HG03097 (cell line): ENCODE results near the gene CLEC2D.
A peak's percentile ranks its signal among the peaks of the same experiment; 100 is the strongest.
"Not testable (repeated sequence)": the region's sequence is repeated elsewhere in the genome, so short reads cannot be mapped to it uniquely, and the experiment has no call there.

Source experiments
- ATAC-seq: cut with Tn5 transposase; IDR thresholded peaks from one replicate; pipeline ENCODE4 v1.9.1; 2021; ENCODE audit not compliant: unreplicated experiment, low FRiP score

Gene CLEC2D, protein sequence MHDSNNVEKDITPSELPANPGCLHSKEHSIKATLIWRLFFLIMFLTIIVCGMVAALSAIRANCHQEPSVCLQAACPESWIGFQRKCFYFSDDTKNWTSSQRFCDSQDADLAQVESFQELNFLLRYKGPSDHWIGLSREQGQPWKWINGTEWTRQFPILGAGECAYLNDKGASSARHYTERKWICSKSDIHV

GRCh38 chr12:9669534-9669933 is at the start of gene CLEC2D:
Gene CLEC2D (plus strand): TSS chr12:9669713. CDS start chr12:9669735, 22 bp downstream.
- ATAC-seq, result peak; percentile 39

GRCh38 chr12:9625019-9625418 is 44.5 kb upstream of the CLEC2D start:
- no peak for ATAC-seq

DNA sequence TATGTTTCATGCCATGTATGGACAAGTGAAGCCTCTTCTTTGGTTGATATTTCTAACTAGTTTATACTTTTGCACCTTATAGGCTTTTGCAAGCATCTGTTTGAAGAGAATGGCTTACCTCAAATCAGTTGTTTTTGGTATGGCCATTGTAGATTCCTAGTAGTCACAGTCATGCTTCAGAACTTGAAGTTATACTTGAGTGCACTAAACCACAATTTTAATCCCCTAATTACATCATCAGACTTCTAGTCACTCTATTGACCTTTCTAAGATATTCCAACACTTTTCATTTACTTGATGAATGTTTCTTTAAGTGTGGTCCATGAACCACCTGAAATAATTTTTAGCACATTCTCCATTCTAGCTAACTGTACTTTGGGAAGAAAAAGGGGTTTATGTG is 43.2 kb upstream of the CLEC2D start:
- ATAC-seq, result no peak

DNA sequence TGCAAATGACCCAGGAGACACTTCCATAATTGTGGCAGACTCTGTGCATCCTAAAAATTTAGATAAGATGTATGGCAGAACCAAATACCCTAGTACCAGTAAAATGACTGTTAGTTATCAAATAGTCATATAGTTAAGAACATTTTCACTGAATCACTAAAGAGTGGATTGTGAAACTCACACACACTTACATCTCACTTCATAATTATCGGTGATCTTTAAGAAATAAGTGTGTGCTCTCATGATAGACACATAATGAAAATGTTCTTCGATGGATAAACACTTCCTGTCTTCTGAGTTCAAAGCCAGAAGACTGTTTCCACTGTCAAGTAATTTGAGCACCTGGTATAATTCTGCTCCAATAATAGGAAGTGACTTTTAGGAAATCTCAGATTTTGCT is 42.7 kb upstream of the CLEC2D start:
- ATAC-seq, result no peak

DNA sequence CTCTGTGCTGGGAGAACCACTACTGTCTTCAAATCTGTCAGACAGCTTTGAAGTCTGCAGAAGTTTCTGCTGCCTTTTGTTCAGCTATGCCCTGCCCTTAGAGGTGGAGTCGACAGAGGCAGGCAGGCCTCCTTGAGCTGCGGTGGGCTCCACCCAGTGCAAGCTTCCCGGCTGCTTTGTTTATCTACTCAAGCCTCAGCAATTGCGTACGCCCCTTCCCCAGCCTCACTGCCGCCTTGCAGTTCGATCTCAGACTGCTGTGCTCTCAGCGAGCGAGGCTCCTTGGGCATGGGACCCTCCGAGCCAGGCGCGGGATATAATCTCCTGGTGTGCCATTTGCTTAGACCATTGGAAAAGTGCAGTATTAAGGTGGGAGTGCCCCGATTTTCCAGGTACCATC is 36.7 kb upstream of the CLEC2D start:
- no peak for ATAC-seq

GRCh38 chr12:9634177-9634803 is 35.2 kb upstream of the CLEC2D start:
- no peak for ATAC-seq

GRCh38 chr12:9634969-9635754 is 34.4 kb upstream of the CLEC2D start:
- no peak for ATAC-seq

- ATAC-seq, result no peak
Observed at GRCh38 chr12:9636150-9636850, 33.2 kb upstream of the CLEC2D start.

DNA sequence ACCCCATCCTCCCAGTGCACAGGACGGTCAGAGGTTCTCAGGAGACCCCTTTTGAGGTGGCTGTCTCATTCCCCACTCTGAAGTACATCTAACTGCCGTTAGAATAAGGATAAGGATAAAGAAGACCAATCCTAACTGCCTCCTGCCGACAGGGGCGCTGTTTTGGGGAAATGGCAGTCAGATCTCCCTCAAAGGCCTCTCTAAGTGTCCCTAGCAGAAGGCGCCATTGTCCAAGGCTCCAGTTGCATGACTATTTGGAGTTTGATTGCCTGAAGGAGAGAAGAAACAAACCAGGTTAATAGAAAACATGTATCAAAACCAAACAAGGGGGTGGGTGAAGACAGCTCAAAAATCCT is 32.7 kb upstream of the CLEC2D start:
- ATAC-seq, result no peak

- no peak for ATAC-seq
Observed at GRCh38 chr12:9640024-9640423, 29.5 kb upstream of the CLEC2D start.

DNA sequence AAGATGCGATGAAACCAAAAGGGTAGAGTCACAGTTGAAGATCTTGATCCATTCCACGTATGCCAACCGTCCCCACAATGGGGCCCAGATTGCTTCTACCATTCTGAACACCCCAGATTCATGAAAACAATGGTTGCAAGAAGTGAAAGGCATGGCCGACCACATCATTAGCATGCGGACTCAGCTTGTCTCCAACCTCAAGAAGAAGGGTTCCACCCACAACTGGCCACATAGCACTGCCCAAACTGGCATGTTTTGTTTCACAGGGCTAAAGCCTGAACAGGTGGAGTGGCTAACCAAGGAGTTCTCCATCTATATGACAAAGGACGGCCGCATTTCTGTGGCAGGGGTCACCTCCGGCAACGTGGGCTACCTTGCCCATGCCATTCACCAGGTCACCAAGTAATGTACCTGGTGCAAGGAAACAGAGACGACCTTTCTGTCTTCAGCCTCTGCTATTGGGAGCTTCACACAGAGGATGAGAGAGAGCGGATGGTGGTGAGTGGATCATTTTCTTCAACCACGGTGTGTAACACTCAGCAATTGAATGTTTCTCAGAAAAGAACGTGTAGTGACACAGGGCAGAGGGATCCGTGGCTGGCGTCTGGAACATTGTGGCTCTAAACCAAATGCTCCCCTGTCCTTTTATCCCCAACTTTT is 26.8 kb upstream of the CLEC2D start:
- ATAC-seq, result no peak

- no peak for ATAC-seq
Observed at GRCh38 chr12:9643266-9643660, 26.2 kb upstream of the CLEC2D start.

DNA sequence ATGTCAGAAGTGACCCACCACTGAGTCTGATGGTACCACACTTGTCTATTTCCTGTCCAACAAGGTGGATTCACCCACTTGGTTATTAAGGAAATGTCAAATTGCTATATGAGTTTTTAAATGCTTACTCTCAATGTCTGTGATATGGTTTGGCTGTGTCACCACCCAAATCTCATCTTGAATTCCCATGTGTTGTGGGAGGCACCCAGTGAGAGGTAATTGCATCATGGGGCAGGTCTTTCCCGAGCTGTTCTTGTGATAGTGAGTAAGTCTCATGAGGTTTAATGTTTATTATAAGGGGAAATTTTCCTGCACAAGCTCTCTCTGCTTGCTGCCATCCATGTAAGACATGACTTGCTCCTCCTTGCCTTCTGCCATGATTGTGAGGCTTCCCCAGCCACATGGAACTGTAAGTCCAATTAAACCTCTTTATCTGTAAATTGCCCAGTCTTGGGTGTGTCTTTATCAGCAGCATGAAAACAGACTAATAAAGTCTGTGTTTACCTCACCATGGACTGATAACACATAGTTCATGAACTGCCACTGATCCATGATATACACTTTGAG is 24.4 kb upstream of the CLEC2D start:
- ATAC-seq, result not testable (repeated sequence)

DNA sequence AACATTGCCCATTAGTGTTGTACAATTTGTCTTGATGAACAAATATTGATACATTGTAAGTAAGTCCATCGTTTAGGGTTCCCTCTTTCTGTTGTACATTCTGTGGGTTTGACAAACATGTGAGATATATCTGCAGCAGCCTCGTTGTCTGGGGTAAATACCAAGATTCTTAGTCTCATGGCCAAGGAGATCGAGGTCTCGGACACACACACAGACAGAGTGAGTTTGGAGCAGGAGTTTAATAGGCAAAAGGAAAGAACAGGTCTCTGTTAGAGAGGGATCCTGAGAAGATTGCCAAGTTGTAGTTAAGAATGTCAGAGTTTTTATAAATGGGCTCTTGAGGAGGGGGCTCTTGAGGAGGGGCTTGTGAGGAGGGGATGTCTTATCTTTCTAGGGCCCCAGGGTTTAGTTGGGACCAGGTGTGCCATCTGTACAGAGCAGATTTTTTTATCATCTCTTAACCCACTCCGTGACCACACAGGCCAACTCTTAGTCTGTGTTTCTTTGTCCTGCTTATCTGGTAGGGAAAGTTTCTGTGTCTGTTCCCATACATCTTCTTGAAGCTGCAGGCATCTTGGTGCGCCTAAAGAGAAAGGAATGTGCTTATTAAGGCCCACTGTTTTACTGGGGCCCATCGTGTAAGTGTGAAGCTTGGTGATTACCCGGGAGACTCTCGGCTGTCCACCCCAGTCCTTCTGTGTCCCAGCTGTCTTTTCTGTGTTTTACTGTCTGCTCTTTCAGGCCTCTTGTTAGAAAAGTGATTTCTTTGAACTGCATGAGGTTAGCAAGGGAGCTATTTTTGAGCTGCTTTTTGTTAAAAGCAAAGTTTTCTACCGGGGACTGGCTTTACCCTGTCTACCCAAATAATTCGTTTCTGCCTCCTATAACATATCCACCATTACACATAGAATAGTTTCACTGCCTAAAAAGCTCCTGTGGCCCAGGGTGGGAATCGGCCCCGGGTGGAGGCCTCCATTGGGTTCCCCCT is 22.4 kb upstream of the CLEC2D start:
- no peak for ATAC-seq

DNA sequence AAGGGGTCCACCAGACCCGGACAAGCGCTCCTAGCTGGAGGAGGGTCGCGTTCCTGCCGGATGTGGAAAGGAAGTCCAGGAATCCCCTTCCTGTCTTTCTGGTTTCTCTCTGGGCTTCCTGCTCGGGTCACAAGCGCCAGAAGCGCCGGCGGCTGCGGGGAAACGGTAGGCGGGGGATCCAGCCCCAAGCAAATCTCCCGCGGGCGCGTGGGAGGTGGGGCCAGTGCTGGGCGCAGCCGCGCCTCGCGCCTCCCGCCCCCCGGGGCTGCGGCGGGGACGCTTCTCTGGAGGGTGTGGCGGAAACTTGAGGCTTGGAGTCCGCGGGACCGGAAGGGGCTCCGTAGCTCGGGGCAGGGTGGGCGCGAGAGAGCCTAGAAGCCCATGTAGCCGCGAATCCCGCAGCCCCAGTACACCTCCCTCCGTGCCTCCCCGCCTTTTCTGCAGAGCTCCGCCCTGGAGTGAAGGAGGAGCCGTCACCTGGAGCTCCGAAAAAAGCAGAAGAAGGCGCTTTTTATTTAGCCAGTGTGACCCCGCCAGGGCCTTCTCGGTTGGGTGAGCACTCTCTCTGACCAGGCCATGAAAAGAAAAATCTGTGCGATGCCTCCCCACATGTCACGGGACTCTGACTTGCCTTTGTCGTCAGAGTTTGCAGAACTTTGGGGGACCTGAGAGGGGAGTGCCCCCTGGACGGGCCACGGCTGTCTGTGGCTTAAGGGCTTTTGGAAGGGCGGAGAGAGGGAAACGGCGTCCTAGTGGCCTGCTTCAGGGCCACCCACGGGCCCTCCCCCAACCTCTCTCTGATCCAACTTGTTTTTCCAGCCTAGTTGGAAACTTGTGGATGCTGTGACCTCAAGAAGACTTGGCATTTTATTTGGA is 21.4 kb upstream of the CLEC2D start:
- peak; percentile 61 for ATAC-seq

GRCh38 chr12:9648701-9649531 is 20.6 kb upstream of the CLEC2D start:
- ATAC-seq, result no peak

DNA sequence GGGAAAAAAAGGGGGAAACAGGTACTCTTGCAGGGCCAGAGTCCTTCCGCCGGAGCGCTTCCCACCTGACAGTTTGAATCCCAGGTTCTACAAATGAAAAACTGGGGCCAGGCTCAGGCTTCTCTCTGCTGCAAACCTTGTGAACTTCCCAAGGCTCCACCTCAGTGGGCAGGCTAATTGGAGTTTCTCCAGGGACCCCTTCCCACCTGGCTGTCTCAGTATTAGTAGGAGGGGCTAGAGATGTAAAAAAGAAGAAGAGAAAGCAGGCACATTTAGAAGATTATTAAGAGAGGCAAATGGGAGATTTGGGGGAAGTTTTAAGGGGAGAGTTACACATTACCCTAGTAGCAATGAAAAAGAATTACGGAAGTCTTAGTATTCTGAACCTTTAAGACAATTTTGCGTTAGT is 20.0 kb upstream of the CLEC2D start:
- ATAC-seq, result no peak
